Activated gamma-delta T cell (primary cell): ENCODE data around the gene GXYLT2.
"Not testable (repeated sequence)": the region's sequence is repeated elsewhere in the genome, so short reads cannot be mapped to it uniquely, and the experiment has no call there.

Experiments used
- DNase-seq: peaks from one replicate; lab custom pipeline; 2025; lab: John Stamatoyannopoulos, UW

Gene GXYLT2

DNA sequence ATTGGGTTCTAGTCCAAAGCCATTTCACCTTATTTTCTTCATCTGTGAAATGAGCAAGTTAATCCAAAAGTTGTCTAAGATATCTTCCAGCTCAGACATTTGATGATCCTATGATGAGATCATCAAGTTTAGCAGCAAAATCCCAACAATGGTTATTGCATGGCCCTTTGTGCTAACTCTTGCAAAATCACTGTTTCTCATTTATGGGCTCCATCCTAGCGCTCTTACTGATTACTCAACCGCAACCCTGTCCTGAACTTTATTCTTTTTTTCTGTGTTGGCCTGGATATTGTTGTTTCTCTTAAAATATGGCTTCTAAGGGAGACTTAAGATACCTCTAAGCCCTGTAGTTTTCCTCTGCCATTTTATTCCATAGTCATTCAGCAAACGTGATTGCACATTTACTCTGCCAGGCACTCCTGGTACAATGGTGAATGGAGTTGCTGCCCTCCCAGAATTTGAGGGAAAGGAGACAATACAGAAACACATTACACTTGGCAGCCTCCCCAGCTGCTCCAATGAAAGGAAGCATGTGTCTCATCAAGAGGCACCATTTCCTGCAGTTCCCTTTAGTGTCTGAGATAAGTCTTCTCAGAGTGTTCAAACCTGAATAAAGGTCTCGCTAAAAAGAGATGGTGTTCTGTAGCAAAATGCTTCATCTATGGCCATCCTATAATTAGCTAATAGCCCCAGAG, 4.4 kb downstream of the GXYLT2 start:
- no peak for DNase-seq

DNA sequence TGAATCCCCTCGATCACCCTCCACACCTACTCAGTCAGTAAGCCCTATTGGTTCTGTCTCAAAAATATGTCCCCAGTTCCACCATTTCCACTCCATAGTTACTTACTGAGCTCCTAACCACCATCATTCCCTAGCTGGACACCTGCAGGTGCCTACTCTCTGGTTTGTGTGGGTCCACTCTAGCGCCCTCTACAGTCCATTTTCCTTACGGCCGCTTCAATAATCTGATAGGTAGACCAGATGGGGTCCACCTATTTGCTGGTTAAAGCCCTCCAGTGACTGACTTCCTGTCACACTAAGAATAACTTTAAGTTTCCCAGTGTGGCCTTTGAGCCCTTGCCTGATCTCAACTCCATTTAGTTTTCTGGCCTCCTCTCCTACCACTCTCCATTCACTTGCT, 5.0 kb downstream of the GXYLT2 start:
- DNase-seq = no peak

DNA sequence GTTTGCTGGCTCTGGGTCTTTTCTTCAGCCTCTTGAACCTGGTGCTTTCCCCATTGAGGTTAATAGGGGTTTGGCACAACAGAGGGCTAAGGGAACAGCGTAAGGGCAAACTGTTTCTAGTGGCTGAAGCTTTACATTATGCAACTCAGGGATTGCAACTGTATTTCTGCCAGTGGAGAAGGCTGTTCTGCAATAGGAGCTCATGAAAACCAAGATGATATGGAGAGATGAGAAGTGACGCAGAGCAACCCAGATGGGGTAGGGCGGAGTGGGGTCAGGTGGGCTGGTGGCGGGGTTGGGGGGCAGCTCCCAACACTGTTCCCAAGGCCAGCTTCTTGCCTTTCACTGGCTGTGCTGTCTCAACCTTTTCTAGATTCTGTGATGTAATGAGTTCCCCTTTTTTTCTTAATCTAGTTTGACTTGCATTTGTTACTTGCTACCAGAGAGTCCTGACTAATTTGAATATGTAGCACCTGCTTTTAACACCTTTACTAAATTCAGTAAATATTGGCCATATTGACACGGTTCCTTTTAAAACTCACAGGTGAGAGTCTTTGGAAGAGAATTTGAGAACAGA, 7.2 kb downstream of the GXYLT2 start:
- no peak for DNase-seq

DNA sequence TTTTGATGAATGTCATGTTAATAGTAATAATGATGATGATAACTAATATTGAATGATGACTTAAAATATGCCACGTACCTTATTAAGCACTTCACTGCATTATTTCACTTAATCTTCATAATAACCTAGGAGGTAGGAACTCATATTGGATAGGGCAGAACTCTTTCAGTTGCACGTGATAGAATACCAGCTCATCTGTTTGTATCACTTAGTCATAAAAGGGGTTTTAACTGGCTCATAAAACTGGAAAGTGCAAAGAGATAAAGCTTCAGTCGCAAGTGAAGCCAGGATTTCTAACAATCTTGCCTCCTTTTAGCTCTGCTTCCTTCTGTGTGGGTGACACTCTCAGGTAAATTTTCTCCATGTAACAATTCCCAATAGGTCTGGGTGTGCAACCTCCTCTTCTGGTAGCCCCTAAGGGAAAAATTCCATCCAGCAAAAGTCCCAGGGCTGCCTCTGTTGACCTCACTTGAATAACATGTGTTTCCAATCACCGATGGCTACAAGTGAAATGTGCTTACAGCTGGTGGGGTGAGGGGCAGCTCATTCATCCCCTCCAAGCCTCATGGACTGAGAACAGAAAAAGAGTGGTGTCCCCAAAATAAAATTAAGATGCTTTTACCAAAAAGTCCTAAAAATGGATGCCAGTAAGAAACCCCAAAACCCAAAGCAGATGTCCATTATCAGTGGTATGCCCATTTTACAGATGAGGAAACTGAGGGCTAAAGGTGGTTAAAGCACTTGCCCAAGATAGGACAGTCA, 9.3 kb downstream of the GXYLT2 start:
- no peak for DNase-seq

DNA sequence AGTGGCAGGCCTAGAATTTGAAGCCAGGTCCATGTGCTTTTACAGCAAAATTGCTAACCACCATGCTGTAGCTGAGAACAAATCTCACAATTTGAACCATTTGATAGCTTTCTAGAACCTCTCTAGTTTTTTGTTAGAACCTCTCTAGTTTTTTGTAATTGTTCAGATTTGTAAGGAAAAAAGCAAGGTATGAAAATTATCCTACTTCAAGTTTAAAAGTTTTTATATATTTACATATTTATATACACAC, 9.8 kb downstream of the GXYLT2 start:
- no peak for DNase-seq

DNA sequence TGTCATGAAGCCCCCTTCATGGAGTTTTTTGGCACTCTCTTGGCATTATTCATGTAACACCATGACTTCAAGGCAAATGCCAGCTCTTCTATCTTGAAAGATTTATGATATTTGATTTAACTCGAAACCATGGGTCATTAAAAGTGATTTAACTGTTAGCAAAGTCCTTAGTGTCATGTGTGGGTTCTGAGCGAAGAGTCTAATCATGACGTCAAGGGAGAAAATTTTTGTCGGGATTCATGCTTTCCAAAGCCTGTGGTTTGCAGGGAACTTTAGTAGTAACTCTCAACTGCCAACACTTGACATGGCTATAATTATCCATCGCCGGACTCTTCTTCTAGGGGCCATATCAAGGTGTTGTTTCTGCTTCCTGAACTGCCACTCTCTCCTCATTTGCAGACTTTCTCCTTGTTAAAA, 11.5 kb downstream of the GXYLT2 start:
- DNase-seq = no peak

DNA sequence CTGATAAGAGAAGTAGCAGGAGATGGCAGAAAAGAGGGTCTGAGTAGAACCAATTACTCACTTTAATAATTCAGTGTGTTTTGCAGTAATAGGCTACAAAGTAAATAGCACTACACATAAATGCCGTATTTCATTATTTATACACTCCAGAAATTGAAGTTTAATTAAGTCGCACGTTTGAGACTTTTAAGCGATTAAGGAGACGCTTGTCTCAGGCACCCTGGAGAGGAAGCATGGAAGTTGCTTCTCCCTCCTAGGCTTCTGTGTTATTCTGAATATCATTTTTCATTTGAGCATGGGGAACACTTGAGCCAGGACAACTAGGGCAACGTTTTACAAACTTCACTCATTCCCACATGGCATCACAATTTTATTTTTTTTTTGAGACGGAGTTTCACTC, 12.2 kb downstream of the GXYLT2 start:
- DNase-seq = no peak

DNA sequence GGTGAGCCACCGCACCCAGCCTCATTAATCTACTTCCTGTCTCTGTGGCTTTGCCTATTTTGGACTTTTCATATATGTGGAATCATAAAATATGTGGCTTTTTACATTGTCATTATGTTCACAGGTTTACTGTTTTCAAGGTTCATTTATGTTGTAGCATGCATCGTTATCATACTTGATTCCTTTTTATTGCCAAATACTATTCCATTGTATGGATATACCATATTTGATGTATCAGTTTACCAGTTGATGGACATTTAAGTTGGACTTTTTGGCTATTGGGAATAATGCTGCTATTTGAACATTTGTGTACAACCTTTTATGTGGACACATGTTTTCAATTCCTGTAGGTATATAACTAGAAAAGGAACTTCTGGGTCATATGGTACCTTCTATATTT, 14.0 kb downstream of the GXYLT2 start:
- no peak for DNase-seq

DNA sequence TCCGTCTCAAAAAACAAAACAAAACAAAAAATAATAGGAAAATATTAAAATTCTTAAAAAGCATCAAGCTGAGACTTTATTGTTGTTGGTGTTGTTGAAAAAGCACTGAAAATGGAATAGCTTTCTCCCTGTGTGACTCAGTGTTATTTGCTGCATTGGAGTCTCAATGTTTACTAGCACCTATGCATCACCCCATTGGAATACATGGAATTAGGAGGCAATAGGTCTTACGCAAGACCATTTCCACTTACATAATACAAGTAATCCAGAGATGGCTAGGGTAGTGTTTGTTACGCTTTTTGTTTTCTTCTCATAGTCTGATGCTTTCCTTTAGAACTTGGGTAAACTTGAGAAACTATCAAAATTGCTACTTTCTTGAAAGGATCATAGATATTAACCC, 15.2 kb downstream of the GXYLT2 start:
- DNase-seq = no peak

DNA sequence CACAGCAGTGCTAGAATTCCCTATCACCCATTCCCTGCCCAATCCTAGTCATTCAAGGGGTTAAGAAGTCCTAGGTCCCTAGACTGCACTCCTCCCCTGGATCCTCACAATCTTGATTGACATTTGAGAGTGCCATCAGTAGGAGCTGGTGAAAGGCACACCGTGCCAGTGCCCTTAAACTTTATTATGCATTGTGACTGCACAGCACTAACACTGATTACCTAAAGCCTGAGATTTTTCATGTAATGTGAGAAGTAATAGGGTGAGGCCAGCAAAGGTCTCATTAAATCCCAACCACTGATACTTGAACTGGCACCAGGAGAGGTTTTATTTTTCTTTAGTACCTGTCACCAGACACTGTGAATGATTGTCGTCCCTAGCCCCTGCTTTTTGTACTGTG, 16.3 kb downstream of the GXYLT2 start:
- DNase-seq = no peak

DNA sequence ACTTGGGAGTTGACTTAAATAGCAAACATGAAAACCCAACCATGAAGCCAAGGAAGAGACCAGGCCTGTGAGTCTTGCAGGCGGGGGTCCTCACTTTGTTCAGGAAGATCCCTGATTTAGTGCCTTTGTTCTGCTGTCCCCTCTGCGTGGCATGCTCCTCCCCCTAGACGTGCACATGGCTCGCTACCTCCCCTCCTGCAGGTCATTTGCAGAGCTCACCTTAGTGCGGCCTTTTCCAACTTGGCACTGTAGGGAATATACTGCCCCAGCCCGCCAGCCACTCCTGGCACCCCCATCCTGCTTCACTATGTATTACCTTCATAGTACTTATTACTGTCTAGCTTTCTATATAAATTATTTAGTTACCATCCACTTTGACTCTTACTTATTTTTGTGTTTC, 18.3 kb downstream of the GXYLT2 start:
- DNase-seq = no peak

DNA sequence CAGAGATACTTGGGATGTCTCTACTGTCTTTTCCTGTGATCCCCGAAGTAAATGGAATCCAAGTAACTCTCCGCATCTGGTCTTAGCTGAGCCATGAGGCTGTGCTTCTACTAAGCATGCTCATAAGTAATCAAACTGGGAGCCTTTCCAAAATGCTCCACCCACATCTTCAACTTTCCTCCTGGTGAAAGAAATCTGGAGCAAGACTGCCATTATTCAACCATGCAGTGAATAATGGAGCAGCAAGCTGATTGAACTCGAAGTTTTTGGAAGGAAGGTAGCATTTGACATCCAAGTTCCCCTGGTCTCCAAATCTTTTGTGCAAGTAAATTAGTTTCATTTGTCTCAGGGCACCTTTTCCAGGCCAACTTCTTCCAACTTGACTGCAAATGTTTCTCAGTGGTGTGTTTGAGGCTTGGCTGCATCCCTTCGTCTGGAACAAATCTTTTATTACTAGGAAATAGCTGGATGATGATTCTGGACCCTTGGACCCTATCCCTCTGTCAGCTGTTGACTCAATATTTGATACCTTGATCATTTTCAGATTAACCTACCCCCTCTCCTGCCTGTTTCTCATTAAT, 19.4 kb downstream of the GXYLT2 start:
- DNase-seq = no peak

DNA sequence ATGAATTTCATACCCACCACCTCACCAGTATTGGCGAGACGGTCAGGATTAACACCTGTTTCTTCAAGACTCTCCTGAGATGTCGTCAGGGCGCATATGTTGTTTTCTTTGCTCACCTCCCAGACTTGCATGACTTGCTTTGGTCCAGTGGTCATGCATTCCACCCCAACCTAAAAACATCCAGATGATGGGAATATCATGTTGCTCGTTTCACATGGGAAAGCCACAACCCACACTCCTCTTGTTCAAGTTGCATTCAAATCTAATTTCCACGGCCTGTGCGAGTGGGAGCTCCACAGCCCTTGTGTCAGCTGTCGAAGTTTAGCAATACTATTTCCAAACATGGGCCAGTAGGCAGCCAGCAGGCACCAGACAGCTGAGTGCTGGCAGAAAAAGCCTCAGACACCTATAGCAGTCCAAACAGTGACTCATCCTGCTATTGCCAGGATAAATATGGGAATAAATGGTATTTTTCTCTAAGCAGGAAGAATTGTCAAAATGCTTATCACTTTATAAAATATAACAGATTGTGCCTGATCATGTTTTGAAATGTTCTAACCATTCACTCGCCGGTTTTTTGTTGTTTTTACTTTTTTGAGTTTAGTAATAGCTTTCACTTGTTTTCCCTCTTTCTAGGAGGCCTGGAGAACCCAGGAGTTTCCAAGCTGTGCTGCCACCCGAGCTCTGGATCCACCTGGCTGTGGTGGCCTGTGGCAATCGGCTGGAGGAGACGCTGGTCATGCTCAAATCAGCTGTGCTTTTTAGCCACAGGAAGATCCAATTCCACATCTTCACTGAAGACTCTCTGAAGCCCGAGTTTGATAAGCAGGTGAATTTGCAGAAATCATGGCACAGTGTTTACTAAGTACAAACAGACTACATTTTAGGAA, 20.1 kb downstream of the GXYLT2 start:
- DNase-seq = no peak

DNA sequence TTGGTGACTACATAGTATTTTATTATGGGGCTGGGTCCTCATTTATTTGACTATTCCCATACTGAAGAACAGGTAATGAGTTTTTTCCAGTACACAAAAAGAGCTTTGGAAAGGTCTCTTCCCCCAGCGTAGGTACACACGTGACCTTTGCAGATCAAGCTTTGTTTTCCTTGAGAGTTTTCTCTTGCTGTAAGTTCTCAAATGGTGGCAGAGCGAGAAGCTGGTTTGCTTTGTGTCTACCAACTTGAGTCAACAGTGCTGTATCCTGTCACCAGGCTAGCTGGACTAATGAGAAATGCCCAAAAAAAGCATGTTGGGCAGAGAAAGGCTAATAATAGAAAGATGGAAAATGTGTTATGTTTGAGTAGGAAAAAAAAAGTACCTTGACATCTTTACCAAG, 21.7 kb downstream of the GXYLT2 start:
- DNase-seq = no peak

DNA sequence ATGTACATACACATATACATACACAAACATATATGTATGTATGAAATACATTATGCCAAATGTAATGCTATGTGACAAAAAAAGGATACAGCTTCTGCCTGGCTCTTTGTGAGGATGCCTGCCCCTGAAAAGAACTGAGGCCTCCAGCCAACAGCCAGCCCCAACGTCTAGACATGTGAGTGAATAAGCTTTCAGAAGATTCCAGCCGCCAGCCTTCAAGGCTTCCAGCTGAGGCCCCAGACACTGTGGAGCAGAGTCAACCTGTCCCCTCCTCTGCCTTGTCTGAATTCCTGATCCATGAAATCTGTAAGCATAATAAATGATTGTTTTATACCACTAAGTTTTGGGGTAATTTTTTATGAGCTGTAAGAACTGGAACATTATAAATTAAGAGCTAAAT, 24.7 kb downstream of the GXYLT2 start:
- DNase-seq = no peak

DNA sequence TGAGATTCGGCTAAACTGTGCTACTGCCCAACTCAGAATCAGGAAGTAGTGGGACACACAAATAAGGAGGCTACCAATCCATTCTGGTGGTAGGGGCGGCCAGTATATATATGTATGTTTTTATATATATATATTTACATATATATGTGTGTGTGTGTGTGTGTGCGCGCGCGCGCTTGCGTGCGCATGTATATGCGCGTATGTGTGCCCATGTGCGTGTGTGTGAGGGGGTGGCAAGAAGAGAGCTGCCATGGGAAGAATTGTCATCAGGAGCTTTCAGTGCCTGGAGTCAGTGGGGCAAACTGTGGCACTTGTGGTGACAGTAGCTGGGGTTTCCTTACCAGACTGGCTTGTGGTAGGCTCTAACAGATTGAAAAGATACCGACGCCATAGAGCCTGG, 26.5 kb downstream of the GXYLT2 start:
- DNase-seq = no peak

DNA sequence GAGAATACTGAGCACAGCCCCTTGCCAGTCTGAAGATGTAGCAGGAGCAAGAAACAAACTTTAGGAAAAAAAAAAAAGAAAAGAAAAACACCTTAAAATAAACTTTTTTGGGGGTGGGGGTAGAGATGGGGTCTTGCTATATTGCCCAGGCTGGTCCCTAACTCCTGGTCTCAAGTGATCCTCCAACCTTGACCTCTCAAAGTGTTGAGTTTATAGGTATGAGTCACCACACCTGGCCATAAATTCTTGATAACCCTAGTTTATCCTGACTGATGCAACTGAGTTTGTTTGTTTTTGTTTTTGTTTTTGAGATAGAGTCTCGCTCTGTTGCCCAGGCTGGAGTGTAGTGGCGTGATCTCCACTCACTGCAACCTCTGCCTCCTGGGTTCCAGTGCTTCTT, 28.4 kb downstream of the GXYLT2 start:
- DNase-seq = no peak

DNA sequence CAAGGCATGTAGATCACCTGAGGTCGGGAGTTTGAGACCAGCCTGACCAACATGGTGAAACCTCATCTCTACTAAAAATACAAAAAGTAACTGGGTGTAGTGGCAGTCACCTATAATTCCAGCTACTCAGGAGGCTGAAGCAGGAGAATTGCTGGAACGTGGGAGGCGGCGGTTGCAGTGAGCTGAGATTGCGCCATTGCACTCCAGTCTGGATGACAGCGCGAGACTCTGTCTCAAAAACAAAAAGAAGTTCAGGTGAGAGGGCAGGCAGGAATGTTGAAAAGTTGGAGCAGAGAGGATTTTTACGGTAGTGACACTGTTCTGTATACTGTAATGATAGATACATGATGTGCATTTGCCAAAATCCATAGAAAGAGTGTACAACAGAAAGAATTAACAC, 31.7 kb downstream of the GXYLT2 start:
- DNase-seq = no peak

DNA sequence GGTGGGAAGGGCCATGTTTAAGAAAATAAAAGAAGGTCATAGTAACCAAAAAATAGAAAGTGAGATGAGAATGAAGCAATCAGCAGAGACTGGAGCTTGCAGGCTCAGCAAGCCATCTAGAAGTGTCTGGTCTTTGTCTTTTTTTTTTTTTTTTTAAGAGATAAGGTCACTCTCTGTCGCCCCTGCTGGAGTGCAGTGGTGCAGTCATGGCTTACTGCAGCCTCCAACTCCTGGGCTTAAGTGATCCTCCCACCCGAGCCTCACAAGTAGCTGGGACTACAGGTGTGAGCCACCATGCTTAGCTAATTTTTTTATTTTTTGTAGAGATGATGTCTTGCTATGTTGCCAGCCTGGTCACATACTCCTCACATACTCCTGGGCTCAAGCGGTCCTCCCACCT, 36.2 kb downstream of the GXYLT2 start:
- no peak for DNase-seq

DNA sequence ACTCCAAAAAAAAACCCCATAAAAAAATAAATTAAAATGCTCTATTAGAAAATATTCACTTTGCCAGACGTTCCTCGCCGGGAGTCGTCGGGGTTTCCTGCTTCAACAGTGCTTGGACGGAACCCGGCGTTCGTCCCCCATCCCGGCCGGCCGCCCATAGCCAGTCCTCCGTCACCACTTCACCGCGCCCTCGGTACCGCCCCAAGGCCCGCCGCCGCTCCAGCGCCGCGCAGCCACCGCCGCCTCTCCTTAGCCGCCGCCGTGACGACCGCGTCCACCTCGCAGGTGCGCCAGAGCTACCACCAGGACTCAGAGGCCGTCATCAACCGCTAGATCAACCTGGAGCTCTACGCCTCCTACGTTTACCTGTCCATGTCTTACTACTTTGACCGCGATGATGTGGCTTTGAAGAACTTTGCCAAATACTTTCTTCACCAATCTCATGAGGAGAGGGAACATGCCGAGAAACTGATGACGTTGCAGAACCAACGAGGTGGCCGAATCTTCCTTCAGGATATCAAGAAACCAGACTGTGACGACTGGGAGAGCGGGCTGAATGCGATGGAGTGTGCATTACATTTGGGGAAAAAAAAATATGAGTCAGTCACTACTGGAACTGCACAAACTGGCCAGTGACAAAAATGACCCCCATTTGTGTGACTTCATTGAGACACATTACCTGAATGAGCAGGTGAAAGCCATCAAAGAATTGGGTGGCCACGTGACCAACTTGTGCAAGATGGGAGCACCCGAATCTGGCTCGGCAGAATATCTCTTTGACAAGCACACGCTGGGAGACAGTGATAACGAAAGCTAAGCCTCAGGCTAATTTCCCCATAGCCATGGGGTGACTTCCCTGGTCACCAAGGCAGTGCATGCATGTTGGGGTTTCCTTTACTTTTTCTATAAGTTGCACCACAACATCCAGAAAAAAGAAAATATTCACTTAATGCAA, 41.2 kb downstream of the GXYLT2 start:
- not testable (repeated sequence) for DNase-seq

DNA sequence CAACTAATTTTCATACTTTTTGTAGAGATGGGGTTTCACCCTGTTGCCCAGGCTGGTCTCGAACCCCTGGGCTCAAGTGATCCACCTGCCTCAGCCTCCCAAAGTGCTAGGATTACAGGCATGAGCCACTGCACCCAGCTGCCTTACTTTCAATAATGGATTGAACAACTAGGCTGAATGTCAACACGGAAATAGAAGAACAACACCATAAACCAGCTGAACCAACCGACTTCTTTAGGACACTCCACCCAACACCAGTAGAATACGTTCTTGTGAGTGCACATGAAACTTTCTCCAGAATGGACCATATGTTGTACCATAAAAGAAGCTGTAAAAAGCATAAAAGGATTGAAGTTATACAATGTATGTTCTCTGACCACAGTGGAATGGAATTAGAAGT, 42.9 kb downstream of the GXYLT2 start:
- no peak for DNase-seq
